ENCODE data around the gene RBM15.

The RBM15 gene

GRCh38 chr1:110355321-110355720, 16.1 kb downstream of the RBM15 start:
- H3K4me2 ChIP-seq (ENCODE audit: low read depth, low read length), result no peak overlapping the region
- H3F3A ChIP-seq (ENCODE audit: insufficient read depth, low read length), result no peaks in the 10 kb centered on the region
- TF ChIP-seq CTCF (IDR thresholded peaks at IDR 0.05; ENCODE audit: low read length), result no peak
- TF ChIP-seq EZH2 (optimal IDR thresholded peaks at IDR 0.05; ENCODE audit: low read depth, low read length), result no peak
- TF ChIP-seq EZH2phosphoT487 (IDR thresholded peaks at IDR 0.05; ENCODE audit: low read length), result no peak
- DNase-seq, result no peak
- no peak overlapping the region for H3K27ac ChIP-seq (ENCODE audit: low read length)
- no peaks in the 10 kb centered on the region for H3K27me3 ChIP-seq (replicated peaks; ENCODE audit: insufficient read depth, low read length)
- H3K9ac ChIP-seq (ENCODE audit: low read length), result no peak overlapping the region
- no peaks in the 10 kb centered on the region for H3K9me2 ChIP-seq (replicated peaks; ENCODE audit: insufficient read depth, low read length)
- H2AFZ ChIP-seq (ENCODE audit: low read length), result no peak overlapping the region
- no peaks in the 10 kb centered on the region for H4K20me1 ChIP-seq (ENCODE audit: insufficient read depth, low read length)
- no peak overlapping the region for H3K4me3 ChIP-seq (ENCODE audit: low read length)
- H3K36me3 ChIP-seq (replicated peaks; ENCODE audit: insufficient read depth, low read length), result no peaks in the 10 kb centered on the region
- H3K9me3 ChIP-seq (replicated peaks; ENCODE audit: insufficient read depth, low read length), result no peaks in the 10 kb centered on the region
- H3K79me2 ChIP-seq (ENCODE audit: low read length), result peaks cover 42% of the 10 kb centered on the region
- no peaks in the 10 kb centered on the region for H3K4me1 ChIP-seq (ENCODE audit: low read length)

DNA sequence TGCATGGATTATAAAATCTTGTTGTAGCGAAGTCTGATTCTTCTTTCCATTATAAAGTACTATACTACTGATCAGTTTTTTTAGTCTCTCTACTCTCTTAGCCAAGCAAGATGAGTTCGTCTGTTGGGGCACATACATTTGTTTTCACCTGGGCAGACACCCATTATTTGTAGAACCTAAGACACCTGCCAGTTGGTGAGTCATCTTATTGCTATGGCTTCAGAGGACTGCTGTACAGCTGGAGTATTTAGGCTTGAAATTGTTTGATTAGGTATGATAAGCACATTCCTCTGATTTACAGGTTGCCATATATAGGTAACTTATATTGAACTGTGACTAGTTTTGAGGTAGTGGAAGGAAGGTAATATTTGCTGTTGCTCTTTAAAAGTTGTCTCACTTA, 17.2 kb downstream of the RBM15 start:
- H3K79me2 ChIP-seq (ENCODE audit: low read length), result peaks cover 36% of the 10 kb centered on the region
- H3K9me2 ChIP-seq (replicated peaks; ENCODE audit: insufficient read depth, low read length), result no peaks in the 10 kb centered on the region
- H3K36me3 ChIP-seq (replicated peaks; ENCODE audit: insufficient read depth, low read length), result no peaks in the 10 kb centered on the region
- no peak overlapping the region for H3K4me2 ChIP-seq (ENCODE audit: low read depth, low read length)
- no peaks in the 10 kb centered on the region for H4K20me1 ChIP-seq (ENCODE audit: insufficient read depth, low read length)
- H3K27me3 ChIP-seq (replicated peaks; ENCODE audit: insufficient read depth, low read length), result no peaks in the 10 kb centered on the region
- H3K27ac ChIP-seq (ENCODE audit: low read length), result no peak overlapping the region
- H3K4me3 ChIP-seq (ENCODE audit: low read length), result no peak overlapping the region
- H3F3A ChIP-seq (ENCODE audit: insufficient read depth, low read length), result no peaks in the 10 kb centered on the region
- H3K4me1 ChIP-seq (ENCODE audit: low read length), result no peaks in the 10 kb centered on the region
- no peak overlapping the region for H2AFZ ChIP-seq (ENCODE audit: low read length)
- H3K9ac ChIP-seq (ENCODE audit: low read length), result no peak overlapping the region
- TF ChIP-seq EZH2phosphoT487 (IDR thresholded peaks at IDR 0.05; ENCODE audit: low read length), result no peak
- no peak for TF ChIP-seq EZH2 (optimal IDR thresholded peaks at IDR 0.05; ENCODE audit: low read depth, low read length)
- no peak for TF ChIP-seq CTCF (IDR thresholded peaks at IDR 0.05; ENCODE audit: low read length)
- DNase-seq, result no peak
- H3K9me3 ChIP-seq (replicated peaks; ENCODE audit: insufficient read depth, low read length), result no peaks in the 10 kb centered on the region

GRCh38 chr1:110360431-110360830, 21.3 kb downstream of the RBM15 start:
- no peak for DNase-seq
- Histone ChIP-seq H3K4me1 (ENCODE audit: low read length) (no peaks in the 10 kb centered on the region), H3K4me3 (ENCODE audit: low read length) (no peak overlapping the region), H3K27ac (ENCODE audit: low read length) (no peak overlapping the region), H3K9me2 (replicated peaks; ENCODE audit: insufficient read depth, low read length) (no peaks in the 10 kb centered on the region), H2AFZ (ENCODE audit: low read length) (no peak overlapping the region), H3K9me3 (replicated peaks; ENCODE audit: insufficient read depth, low read length) (no peaks in the 10 kb centered on the region), H3K4me2 (ENCODE audit: low read depth, low read length) (no peak overlapping the region), H3K9ac (ENCODE audit: low read length) (no peak overlapping the region), H3K79me2 (ENCODE audit: low read length) (peaks cover 14% of the 10 kb centered on the region), H3F3A (ENCODE audit: insufficient read depth, low read length) (no peaks in the 10 kb centered on the region), H4K20me1 (ENCODE audit: insufficient read depth, low read length) (no peaks in the 10 kb centered on the region), H3K27me3 (replicated peaks; ENCODE audit: insufficient read depth, low read length) (no peaks in the 10 kb centered on the region), H3K36me3 (replicated peaks; ENCODE audit: insufficient read depth, low read length) (no peaks in the 10 kb centered on the region)
- TF ChIP-seq EZH2phosphoT487 (IDR thresholded peaks at IDR 0.05; ENCODE audit: low read length), result no peak
- TF ChIP-seq CTCF (IDR thresholded peaks at IDR 0.05; ENCODE audit: low read length), result no peak
- no peak for TF ChIP-seq EZH2 (optimal IDR thresholded peaks at IDR 0.05; ENCODE audit: low read depth, low read length)

All from MM.1S (cell line).